ENCODE measurements around the gene CDCA8.

DNA sequence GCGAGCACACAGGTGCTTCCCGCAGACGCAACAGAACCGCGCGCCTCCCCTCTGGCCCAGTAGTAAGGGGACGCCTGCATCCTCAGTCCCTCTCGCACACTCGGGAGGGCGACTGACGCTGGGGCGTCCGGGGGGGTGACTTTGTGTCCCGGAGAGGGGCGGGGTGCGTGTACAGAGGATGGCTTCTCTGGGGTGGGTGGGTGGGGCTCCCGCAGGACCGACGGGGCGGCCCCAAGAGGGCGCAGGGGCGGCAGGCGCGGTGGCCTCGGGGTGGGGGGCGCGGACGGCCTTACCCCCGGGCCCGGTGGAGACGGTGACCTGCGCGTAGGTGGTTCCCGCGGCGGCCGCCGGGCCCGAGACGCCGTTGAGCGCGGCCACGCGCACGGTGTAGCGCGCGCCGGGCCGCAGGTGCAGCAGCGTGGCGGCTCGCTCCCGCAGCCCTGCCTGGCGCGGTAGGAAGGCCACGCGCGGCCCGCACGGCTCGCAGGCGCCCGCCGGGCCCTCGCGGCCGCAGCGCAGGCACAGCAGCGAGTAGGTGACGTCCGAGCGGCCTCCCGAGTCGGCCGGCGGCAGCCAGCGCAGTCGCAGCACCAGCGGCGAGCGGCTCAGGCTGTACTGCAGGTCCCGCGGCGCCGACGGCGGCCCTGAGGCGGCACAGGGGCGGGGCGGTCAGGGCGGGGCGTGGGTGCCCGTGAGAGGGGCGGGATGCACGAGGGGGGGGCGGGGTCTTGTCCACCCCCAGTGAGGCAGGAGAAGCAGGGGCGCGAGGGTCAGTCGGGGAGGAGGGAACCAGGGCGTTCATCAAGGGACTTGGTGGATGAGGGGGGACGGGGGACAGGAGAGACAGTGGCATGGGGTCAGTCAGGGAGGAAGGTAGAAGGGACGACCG, 60.5 kb downstream of the CDCA8 start:
- TF ChIP-seq, protein P1, sequence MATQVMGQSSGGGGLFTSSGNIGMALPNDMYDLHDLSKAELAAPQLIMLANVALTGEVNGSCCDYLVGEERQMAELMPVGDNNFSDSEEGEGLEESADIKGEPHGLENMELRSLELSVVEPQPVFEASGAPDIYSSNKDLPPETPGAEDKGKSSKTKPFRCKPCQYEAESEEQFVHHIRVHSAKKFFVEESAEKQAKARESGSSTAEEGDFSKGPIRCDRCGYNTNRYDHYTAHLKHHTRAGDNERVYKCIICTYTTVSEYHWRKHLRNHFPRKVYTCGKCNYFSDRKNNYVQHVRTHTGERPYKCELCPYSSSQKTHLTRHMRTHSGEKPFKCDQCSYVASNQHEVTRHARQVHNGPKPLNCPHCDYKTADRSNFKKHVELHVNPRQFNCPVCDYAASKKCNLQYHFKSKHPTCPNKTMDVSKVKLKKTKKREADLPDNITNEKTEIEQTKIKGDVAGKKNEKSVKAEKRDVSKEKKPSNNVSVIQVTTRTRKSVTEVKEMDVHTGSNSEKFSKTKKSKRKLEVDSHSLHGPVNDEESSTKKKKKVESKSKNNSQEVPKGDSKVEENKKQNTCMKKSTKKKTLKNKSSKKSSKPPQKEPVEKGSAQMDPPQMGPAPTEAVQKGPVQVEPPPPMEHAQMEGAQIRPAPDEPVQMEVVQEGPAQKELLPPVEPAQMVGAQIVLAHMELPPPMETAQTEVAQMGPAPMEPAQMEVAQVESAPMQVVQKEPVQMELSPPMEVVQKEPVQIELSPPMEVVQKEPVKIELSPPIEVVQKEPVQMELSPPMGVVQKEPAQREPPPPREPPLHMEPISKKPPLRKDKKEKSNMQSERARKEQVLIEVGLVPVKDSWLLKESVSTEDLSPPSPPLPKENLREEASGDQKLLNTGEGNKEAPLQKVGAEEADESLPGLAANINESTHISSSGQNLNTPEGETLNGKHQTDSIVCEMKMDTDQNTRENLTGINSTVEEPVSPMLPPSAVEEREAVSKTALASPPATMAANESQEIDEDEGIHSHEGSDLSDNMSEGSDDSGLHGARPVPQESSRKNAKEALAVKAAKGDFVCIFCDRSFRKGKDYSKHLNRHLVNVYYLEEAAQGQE (IDR thresholded peaks at IDR 0.05) = no peak
- no peak for TF ChIP-seq JUNB (IDR thresholded peaks at IDR 0.05)
- TF ChIP-seq, protein P2, sequence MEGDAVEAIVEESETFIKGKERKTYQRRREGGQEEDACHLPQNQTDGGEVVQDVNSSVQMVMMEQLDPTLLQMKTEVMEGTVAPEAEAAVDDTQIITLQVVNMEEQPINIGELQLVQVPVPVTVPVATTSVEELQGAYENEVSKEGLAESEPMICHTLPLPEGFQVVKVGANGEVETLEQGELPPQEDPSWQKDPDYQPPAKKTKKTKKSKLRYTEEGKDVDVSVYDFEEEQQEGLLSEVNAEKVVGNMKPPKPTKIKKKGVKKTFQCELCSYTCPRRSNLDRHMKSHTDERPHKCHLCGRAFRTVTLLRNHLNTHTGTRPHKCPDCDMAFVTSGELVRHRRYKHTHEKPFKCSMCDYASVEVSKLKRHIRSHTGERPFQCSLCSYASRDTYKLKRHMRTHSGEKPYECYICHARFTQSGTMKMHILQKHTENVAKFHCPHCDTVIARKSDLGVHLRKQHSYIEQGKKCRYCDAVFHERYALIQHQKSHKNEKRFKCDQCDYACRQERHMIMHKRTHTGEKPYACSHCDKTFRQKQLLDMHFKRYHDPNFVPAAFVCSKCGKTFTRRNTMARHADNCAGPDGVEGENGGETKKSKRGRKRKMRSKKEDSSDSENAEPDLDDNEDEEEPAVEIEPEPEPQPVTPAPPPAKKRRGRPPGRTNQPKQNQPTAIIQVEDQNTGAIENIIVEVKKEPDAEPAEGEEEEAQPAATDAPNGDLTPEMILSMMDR (IDR thresholded peaks at IDR 0.05) = no peak
- TF ChIP-seq, protein P3, sequence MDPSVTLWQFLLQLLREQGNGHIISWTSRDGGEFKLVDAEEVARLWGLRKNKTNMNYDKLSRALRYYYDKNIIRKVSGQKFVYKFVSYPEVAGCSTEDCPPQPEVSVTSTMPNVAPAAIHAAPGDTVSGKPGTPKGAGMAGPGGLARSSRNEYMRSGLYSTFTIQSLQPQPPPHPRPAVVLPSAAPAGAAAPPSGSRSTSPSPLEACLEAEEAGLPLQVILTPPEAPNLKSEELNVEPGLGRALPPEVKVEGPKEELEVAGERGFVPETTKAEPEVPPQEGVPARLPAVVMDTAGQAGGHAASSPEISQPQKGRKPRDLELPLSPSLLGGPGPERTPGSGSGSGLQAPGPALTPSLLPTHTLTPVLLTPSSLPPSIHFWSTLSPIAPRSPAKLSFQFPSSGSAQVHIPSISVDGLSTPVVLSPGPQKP (IDR thresholded peaks at IDR 0.05; ENCODE audit: low read depth, low read length) = no peak
